GM12891 (cell line): Measurements from ENCODE around the gene SRRM5.

Source experiments
- PAX5 ChIP-seq: IDR thresholded peaks from 2 replicates; pipeline ENCODE4 v1.6.1; 2011; ENCODE audit warnings: low read length, moderate library complexity, mild to moderate bottlenecking; ENCODE audit not compliant: insufficient read depth, severe bottlenecking
- POLR2A ChIP-seq: IDR thresholded peaks from 2 replicates; pipeline ENCODE4 v1.6.1; 2011; ENCODE audit warnings: low read depth, low read length, control low read depth
- POLR2AphosphoS5 ChIP-seq: IDR thresholded peaks from 2 replicates; pipeline ENCODE4 v1.6.1; 2011; ENCODE audit warnings: low read depth, low read length, control low read depth
- TAF1 ChIP-seq: IDR thresholded peaks from 2 replicates; pipeline ENCODE4 v1.6.1; 2011; ENCODE audit warnings: low read depth, low read length, control low read depth

DNA sequence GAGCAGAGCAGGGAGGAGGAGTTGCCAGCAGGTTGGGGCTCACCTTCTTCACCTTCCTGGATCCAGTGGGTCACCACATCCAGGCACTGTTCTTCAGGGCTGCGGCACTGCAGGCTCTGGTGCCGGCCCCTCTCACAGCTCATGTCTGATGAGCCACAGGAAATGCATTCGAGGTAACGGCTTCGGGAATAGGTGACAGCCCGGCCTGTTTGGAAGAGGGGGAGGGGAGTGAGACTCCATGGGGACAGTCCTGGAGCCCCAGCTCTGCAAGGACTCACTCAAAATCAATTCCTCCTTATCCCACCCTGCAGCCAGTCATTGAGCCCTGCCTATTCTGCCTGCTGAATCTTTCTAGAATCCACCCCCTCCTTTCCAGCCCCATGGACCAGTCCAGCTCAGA, 44.5 kb downstream of the SRRM5 start:
- no peak for TF ChIP-seq TAF1
- no peak for TF ChIP-seq POLR2AphosphoS5
- TF ChIP-seq POLR2A = no peak
- no peak for TF ChIP-seq PAX5
